GM12873 (cell line): Measurements from ENCODE around the gene CBX4.

Experiments used
- TF ChIP-seq, protein P1 (sequence below): IDR thresholded peaks from 2 replicates; pipeline ENCODE4 v1.5.1; 2012; ENCODE audit warnings: low read depth, mild to moderate bottlenecking, moderate library complexity, low read length, control low read depth; ENCODE audit not compliant: insufficient read depth; ENCODE audit errors: missing control alignments

CBX4 gene

DNA sequence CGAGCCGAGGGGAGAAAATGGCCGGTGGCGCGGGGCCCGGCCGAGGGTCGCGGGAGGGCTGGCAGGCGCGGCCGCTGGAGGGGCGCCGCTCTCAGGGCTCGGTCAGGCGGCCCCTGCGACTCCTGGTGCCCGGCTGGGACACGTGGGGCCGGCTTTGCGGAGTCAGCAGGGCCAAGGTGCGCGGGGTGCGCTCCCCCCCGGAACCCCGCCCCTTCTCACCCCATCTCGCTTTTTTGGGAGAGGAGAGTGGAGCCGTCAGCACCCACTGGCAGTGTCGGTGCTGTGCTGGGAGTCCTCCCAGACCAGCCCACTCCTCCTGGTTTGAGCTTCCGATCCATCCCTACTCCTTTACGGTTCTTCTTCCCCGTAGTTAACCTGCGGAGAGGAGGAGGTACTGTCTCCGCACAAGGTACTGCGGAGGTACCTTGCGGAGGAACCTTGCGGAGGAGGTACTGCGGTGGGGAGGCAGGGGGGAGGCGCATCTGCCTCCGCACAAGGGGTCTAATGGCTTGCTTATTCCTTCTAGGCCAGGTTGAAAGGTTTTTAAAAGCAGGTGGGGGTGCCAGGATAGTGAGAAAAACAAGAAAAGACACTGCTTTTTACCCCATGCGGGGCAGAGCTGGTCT, 23.3 kb downstream of the CBX4 start:
- TF ChIP-seq, protein P1, sequence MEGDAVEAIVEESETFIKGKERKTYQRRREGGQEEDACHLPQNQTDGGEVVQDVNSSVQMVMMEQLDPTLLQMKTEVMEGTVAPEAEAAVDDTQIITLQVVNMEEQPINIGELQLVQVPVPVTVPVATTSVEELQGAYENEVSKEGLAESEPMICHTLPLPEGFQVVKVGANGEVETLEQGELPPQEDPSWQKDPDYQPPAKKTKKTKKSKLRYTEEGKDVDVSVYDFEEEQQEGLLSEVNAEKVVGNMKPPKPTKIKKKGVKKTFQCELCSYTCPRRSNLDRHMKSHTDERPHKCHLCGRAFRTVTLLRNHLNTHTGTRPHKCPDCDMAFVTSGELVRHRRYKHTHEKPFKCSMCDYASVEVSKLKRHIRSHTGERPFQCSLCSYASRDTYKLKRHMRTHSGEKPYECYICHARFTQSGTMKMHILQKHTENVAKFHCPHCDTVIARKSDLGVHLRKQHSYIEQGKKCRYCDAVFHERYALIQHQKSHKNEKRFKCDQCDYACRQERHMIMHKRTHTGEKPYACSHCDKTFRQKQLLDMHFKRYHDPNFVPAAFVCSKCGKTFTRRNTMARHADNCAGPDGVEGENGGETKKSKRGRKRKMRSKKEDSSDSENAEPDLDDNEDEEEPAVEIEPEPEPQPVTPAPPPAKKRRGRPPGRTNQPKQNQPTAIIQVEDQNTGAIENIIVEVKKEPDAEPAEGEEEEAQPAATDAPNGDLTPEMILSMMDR: no peak

DNA sequence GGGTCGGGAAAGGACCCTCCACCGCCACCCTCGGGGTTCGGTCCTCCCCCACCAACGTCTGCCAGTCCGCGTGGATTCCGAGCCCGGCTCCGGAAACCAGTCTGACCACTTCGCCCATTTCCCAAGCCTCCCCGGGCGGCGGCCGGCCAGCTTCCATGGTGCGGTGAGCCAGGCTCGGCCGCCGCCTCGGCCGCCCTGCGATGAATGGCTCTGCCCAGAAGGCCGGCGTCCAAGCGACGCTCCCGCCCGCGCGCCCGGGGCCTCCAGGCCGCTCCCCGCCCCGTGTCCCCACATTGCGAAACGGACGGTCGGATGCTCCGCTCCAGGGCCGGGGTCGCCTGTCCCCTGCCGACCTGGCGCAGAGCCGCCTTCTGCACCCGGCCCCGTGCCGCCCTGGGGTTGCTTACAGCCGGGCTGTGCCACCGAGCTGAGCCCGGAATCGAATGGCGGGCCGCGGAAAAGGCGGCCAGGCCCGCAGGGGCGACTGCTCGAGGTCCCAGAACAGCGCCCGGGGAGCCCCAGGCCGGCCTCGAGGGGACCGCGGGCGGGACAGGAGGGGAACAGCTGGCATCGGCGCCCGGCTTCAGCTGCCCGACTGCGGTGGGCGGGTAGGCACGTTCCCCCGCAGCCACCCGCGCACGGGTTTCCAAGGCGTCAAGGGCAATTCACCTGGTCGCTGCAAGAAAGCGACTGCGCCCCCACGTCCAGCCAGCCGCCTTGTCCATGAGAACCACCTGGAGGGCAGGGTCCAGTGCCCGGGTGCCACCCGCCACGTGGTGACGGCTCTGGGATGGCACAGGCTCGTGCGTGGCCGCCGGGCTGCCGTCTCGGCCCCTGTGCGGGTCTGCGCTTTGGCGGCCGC, 24.0 kb downstream of the CBX4 start:
- TF ChIP-seq, protein P1: no peak

DNA sequence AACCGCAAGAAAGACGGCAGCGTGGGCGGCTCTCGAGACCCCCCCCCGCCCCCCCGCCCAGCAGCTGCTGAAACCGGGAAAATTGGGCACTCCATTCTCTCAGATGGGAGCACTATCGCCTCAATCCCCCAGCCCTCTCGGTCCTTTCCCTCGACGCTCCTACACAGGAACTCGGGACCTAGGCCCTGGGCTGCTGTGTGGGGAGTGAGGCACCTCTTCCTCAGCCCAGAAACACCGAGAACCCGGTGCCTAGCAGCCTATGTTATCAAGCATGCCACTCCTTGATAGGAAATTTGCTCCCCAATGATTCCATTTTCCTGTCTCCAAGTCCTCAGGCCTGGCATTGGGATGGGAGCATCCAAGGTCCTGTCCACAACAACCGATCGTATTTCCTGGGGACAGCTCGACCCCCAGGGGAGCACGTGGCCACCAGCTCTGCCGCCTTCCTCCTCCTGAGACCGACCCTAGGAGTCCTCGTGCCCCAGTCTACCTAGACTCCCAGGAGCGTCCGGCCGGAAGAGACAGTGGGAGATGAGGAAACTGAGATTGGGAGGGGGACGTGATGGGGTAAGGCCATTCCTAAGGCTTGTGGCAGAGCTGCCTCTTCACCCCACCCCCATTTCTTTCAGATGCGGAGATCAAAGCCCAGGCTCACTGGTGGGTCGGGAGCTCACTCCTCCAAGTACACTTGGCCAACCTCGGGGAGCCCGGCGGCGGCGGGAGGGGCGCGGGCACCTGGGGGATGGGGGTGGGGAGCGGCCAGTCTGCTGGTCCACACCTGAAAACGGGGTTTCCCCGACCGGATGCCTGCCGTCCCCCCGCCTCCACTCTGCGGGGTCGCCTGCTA, 24.9 kb downstream of the CBX4 start:
- TF ChIP-seq, protein P1: no peak

DNA sequence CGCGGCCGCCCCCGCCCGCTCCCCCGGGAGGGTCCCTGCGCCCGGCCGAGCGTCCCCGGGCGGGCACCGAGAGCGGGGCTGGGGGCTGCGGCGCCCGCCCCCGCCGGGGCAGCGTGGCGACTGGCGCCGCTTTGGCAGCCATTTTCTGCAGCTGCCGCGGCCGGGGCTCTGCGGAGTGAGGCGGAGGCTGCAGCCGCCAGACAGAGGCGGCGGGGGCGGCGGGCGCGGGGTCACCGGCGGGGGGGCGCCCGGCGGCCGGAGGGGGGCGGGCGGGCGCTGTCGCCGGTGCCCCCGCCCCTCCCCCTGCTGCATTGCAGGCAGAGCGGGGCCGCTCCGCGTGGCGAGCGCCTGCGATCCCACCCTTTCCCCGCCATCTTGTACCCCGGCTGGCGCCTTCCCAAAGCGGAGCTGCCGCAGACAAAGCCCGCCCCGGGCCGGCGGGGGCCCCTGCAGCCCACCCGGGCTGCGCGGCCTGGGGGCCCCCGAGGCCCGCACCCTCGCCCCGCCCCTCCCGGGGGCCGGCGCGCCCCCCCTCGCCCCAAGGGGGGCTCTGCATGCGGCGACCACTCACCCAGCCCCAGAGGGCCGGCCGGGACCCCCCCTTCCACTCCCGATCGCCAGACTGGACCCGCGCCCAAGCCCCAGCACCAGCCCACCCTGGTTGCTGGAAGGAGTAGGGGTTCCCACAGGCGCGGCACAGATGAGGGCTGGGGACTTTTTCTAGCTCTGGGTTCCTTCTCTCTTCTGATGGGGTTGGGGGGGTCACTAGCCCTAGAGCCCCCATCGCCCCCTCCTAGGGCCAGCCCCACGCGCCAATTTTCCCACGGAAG, 25.7 kb downstream of the CBX4 start:
- TF ChIP-seq, protein P1: no peak

DNA sequence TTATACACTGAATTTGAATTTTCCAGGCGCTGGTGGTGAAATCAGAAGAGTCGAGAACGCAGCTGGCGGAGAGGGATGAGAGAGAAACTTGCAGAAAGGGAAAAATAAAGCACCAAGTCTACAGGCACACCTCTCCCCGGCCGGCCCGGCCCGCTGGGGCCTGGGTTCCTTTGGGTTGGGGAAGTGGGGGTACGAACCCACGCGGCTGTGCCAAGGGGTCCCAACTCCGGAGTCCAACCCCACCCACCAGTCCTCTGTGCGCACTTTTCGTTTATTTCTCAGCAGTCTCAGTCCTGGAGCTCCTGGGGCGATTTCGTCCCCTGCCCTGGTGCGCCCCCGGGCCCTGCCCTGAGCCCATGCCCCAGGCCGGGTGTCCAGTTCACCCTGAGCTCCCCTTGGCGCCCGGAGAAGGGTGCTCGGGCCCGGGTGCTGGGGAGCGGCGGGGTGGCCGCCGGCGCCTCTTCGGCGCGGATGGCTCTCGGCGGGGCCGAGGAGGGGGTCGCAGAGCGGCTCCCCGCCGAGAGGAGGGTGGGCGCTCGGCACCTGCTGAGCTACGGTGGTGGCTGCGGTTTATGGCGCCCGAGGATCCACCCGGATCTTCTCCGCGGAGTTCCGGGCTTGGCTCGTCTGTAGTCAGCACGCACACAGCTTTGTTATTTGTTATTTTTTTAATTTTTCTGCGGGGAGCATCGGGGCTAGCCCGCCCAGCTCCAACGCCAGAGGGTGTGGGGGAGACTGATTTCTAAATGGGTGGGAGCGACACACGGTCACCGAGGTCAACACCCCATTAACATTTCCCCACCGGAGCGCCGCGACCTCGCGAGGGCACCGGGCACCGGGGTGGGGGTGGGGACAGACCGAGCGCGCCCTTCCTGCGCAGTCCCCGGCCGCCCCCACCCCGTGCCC, 26.6 kb downstream of the CBX4 start:
- TF ChIP-seq, protein P1: no peak

DNA sequence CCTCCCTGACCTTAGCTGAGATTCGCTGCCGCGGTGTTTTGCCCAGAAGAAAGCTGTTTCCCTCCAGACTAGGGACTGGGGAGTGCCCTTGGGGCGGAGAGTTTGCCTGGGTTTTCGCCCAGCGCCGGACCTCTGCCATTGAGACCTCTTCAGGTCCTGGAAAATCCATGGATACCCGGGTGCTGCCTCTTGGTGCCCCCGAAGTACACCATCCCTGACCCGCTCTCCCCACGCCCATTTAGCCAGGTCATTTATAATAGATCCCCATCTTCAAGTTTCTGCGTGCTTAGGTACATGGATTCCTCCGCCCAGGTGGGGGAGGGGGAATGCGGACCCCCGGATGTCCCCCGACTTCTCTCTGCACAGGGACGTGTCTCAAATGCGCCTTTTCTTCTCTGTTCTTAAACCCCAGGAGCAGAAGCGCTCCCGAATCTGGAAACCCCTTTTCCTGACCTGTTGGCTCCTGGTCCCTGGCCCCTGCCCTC, 27.3 kb downstream of the CBX4 start:
- TF ChIP-seq, protein P1: no peak
